ENCODE results near the gene ERC2. TPM values are rescaled to one million over a fixed set of nuclear protein-coding genes. Genes with fewer than 3 reads are reported as not detected.

ERC2 gene
- total RNA-seq, 1 experiment from 2014 or later: 0.90 TPM

GRCh38 chr3:55595420-55595819, 872.8 kb downstream of the ERC2 start:
- ChIA-PET POLR2A (ENCODE audit: low non-redundant PET) (no interaction called here), CTCF (no interaction called here)
- BruUV-seq (replicated peaks): no TSS peak

GRCh38 chr3:55592572-55592971, 875.7 kb downstream of the ERC2 start:
- no peak overlapping the region for H3K4me3 ChIP-seq (ENCODE audit: low read depth, low read length, poor library complexity, severe bottlenecking)
- H3K9me3 ChIP-seq (ENCODE audit: low read depth, low read length, poor library complexity, severe bottlenecking): no peaks in the 10 kb centered on the region
- peaks cover 5% of the 10 kb centered on the region for H3K4me1 ChIP-seq (ENCODE audit: insufficient read depth, low read length, poor library complexity, severe bottlenecking)
- DNase-seq (ENCODE audit: low spot score): no peak
- intact Hi-C loops (cut with micrococcal nuclease; ENCODE audit: unreplicated experiment): no loop called here
- CTCF ChIA-PET: no interaction called here
- no peaks in the 10 kb centered on the region for H3K36me3 ChIP-seq (ENCODE audit: insufficient read depth, low read length, poor library complexity, severe bottlenecking)
- BruUV-seq (replicated peaks): no TSS peak
- TF ChIP-seq CTCF (conservative IDR thresholded peaks at IDR 0.05; ENCODE audit: low read depth, low read length) (no peak), EZH2 (IDR thresholded peaks at IDR 0.05; ENCODE audit: borderline replicate concordance, low read depth, low read length, poor library complexity, severe bottlenecking) (no peak)
- H3K27me3 ChIP-seq (replicated peaks; ENCODE audit: insufficient read depth, low read depth, low read length, poor library complexity): no peaks in the 10 kb centered on the region
- H3K27ac ChIP-seq (ENCODE audit: low read depth, low read length, poor library complexity, severe bottlenecking): no peak overlapping the region
- POLR2A ChIA-PET (ENCODE audit: low non-redundant PET): no interaction called here

More at GRCh38 chr3:55595420-55595819, 872.8 kb downstream of the ERC2 start:
- no peaks in the 10 kb centered on the region for H3K9me3 ChIP-seq (ENCODE audit: low read depth, low read length, poor library complexity, severe bottlenecking)
- intact Hi-C loops (cut with micrococcal nuclease; ENCODE audit: unreplicated experiment): no loop called here
- no peak overlapping the region for H3K4me3 ChIP-seq (ENCODE audit: low read depth, low read length, poor library complexity, severe bottlenecking)
- H3K27ac ChIP-seq (ENCODE audit: low read depth, low read length, poor library complexity, severe bottlenecking): no peak overlapping the region
- H3K27me3 ChIP-seq (replicated peaks; ENCODE audit: insufficient read depth, low read depth, low read length, poor library complexity): no peaks in the 10 kb centered on the region
- TF ChIP-seq EZH2 (IDR thresholded peaks at IDR 0.05; ENCODE audit: borderline replicate concordance, low read depth, low read length, poor library complexity, severe bottlenecking) (no peak), CTCF (conservative IDR thresholded peaks at IDR 0.05; ENCODE audit: low read depth, low read length) (no peak)
- no peaks in the 10 kb centered on the region for H3K36me3 ChIP-seq (ENCODE audit: insufficient read depth, low read length, poor library complexity, severe bottlenecking)
- H3K4me1 ChIP-seq (ENCODE audit: insufficient read depth, low read length, poor library complexity, severe bottlenecking): no peaks in the 10 kb centered on the region
- no peak for DNase-seq (ENCODE audit: low spot score)

- no TSS peak for BruUV-seq (replicated peaks)
- no peak overlapping the region for H3K4me3 ChIP-seq (ENCODE audit: low read depth, low read length, poor library complexity, severe bottlenecking)
- peaks cover 12% of the 10 kb centered on the region for H3K4me1 ChIP-seq (ENCODE audit: insufficient read depth, low read length, poor library complexity, severe bottlenecking)
- ChIA-PET POLR2A (ENCODE audit: low non-redundant PET) (no interaction called here), CTCF (no interaction called here)
- intact Hi-C loops (cut with micrococcal nuclease; ENCODE audit: unreplicated experiment): no loop called here
- TF ChIP-seq EZH2 (IDR thresholded peaks at IDR 0.05; ENCODE audit: borderline replicate concordance, low read depth, low read length, poor library complexity, severe bottlenecking): no peak
- H3K27me3 ChIP-seq (replicated peaks; ENCODE audit: insufficient read depth, low read depth, low read length, poor library complexity): no peaks in the 10 kb centered on the region
- H3K27ac ChIP-seq (ENCODE audit: low read depth, low read length, poor library complexity, severe bottlenecking): no peak overlapping the region
- H3K36me3 ChIP-seq (ENCODE audit: insufficient read depth, low read length, poor library complexity, severe bottlenecking): no peaks in the 10 kb centered on the region
- no peak for DNase-seq (ENCODE audit: low spot score)
- no peaks in the 10 kb centered on the region for H3K9me3 ChIP-seq (ENCODE audit: low read depth, low read length, poor library complexity, severe bottlenecking)
Measured at GRCh38 chr3:55591888-55592287, 876.4 kb downstream of the ERC2 start.

GRCh38 chr3:55588146-55588765, 880.0 kb downstream of the ERC2 start:
- TF ChIP-seq CTCF (conservative IDR thresholded peaks at IDR 0.05; ENCODE audit: low read depth, low read length): no peak
- TF ChIP-seq EZH2 (IDR thresholded peaks at IDR 0.05; ENCODE audit: borderline replicate concordance, low read depth, low read length, poor library complexity, severe bottlenecking): no peak
- Histone ChIP-seq H3K27ac (ENCODE audit: low read depth, low read length, poor library complexity, severe bottlenecking) (no peak overlapping the region), H3K4me1 (ENCODE audit: insufficient read depth, low read length, poor library complexity, severe bottlenecking) (peaks cover 12% of the 10 kb centered on the region), H3K4me3 (ENCODE audit: low read depth, low read length, poor library complexity, severe bottlenecking) (no peak overlapping the region), H3K36me3 (ENCODE audit: insufficient read depth, low read length, poor library complexity, severe bottlenecking) (no peaks in the 10 kb centered on the region), H3K27me3 (replicated peaks; ENCODE audit: insufficient read depth, low read depth, low read length, poor library complexity) (no peaks in the 10 kb centered on the region), H3K9me3 (ENCODE audit: low read depth, low read length, poor library complexity, severe bottlenecking) (no peaks in the 10 kb centered on the region)
- intact Hi-C loops (cut with micrococcal nuclease; ENCODE audit: unreplicated experiment): no loop called here
- BruUV-seq (replicated peaks): no TSS peak
- no peak for DNase-seq (ENCODE audit: low spot score)
- ChIA-PET POLR2A (ENCODE audit: low non-redundant PET) (no interaction called here), CTCF (no interaction called here)

Data from A673 (cell line).